ENCODE measurements around the gene SHMT2.

- TF ChIP-seq EZH2 (IDR thresholded peaks at IDR 0.05; ENCODE audit: low read length, missing control alignments) (no peak), CTCF (conservative IDR thresholded peaks at IDR 0.05 in 1 of 2, IDR thresholded peaks at IDR 0.05 in 1 of 2; ENCODE audit: low read depth in 1 of 2, low read length in 2 of 2) (no peak)
These were observed 38.7 kb upstream of the SHMT2 start for GRCh38 chr12:57190821-57191220.
